ENCODE measurements around the gene DNAJB5.

DNA sequence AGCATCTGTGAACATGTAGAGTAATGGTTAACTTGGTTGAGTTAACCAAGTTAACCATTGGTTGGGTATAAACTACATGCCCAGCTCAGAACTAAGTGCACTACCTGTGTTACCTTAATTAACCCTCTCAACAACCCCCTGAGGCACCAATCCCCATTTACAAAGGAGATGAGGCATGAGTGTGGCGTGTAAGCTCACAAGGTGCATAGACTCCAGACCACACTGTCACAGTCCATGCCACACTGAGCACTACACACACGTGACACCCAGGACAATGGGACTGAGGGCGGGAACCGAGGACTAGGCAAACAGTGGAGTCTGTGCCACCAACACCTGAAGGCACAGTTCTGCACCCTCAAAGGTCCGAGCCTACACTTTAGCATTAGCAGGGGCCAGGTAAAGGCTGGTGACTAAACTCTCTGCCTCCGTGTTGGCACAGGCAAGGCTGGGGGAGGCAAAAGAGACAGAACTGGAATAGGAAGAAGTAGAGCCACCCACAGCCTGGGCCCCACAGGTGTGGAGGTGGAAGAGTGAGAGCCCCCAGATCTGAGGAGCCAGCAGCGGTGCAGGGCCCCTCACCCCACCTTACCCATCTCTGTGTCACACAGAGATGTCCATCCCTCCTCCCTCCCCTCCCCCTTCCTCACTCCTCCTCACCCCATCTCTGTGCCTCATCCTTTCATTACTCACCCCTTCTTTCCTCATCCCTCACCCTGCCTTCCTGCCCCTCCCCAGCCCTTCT lies 2.2 kb upstream of the DNAJB5 start:
- TF ChIP-seq, protein P1, sequence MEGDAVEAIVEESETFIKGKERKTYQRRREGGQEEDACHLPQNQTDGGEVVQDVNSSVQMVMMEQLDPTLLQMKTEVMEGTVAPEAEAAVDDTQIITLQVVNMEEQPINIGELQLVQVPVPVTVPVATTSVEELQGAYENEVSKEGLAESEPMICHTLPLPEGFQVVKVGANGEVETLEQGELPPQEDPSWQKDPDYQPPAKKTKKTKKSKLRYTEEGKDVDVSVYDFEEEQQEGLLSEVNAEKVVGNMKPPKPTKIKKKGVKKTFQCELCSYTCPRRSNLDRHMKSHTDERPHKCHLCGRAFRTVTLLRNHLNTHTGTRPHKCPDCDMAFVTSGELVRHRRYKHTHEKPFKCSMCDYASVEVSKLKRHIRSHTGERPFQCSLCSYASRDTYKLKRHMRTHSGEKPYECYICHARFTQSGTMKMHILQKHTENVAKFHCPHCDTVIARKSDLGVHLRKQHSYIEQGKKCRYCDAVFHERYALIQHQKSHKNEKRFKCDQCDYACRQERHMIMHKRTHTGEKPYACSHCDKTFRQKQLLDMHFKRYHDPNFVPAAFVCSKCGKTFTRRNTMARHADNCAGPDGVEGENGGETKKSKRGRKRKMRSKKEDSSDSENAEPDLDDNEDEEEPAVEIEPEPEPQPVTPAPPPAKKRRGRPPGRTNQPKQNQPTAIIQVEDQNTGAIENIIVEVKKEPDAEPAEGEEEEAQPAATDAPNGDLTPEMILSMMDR (IDR thresholded peaks at IDR 0.05) = no peak
- TF ChIP-seq POLR2AphosphoS5 (IDR thresholded peaks at IDR 0.05) (no peak), POLR2A (IDR thresholded peaks at IDR 0.05) (no peak)
